IPS-NIHi11 (cell line): ENCODE measurements around the gene RPS6KA5.
"Not testable (repeated sequence)": the region's sequence is repeated elsewhere in the genome, so short reads cannot be mapped to it uniquely, and the experiment has no call there.

ENCODE experiments used
- DNase-seq: peaks from one replicate; pipeline ENCODE4 v3.0.0; 2012; ENCODE audit warnings: mixed read lengths, low spot score

Gene RPS6KA5

DNA sequence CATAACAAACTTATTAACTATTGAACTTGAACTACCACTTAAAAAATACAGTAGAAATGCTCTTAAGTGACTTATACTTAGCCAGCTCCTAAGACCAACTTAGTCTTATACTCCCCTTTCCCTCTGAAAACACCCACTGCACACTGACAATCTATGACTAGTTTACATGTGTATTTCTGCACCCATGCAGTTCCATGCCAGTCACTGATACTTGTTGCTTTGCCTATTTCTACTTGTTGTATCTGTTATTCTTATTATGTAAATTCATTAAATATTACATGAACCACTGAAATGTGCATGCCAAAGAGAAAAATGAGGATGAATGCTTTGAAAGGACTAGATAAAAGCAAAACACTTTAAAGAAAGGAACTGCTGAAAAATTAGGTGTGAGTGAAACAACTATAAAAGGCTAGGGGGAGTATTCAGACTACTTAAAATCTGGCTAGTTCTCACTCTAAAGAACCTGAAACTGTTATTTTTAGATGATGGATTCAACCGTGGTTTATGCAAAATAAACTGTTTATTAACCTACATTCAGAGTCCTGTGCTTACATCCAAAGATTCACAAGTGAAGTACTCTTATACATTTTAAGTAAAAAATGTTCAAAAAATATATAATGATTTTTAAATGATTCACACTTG, 74.7 kb downstream of the RPS6KA5 start:
- no peak for DNase-seq

- DNase-seq: no peak
These were observed 76.9 kb downstream of the RPS6KA5 start for GRCh38 chr14:90983560-90983959.

DNA sequence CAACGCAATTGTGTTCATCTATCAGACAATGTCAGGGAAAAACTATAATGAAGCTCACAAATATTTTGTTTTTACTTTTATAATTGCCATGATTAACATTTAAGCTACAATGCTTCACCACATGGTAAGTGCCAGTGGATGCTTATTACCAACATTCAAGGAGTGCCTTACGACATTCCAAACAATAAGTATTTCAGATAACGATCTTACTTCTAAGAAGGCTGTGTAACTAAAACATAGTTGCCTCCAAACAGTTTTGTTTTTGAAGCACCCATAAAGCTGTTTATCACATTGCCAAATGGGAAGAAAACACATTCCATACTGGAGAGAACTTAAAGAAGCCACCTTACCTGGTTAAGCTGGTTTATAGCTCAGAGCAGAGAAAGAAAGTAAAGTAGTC, 78.8 kb downstream of the RPS6KA5 start:
- no peak for DNase-seq

GRCh38 chr14:90980636-90981035, 79.8 kb downstream of the RPS6KA5 start:
- not testable (repeated sequence) for DNase-seq

GRCh38 chr14:90979515-90979914, 80.9 kb downstream of the RPS6KA5 start:
- DNase-seq: no peak

DNA sequence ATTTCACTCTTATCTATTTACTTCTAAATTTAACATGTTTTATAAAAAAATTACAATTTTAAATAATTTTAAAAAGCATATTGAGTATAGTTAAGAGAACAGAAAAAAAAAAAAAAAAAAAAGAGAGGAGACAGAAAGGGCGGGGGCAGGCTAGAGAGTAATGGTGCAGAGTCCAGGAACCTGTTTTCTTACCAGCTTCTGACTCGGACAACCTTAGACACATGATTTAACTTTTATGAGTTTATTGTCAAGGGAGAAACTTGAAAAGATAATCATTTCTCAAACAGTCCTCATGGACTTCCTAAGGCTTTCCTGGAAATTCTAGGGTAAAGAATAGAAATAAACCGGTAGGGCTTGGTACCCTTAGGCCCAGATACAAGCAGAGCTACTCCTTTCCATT, 84.3 kb downstream of the RPS6KA5 start:
- no peak for DNase-seq

DNA sequence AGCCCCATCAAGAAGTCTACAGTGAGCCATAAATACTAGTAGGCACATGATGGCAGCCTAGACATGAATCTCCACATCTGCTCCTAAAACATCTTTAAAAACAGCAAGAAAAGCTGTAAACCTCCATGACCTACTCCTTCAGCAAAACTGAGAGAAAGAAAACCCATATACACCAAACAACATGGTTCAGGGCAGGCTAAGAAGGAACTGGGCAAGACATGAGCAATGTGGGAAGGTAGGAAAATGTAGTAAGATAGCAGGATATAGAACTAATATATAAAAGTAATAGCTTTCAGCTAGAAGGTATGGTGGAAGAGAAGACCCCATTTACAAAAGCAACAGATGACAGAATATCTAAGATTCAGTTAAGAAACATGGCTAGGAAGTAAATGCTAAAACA, 88.8 kb downstream of the RPS6KA5 start:
- no peak for DNase-seq

GRCh38 chr14:90970167-90970600, 90.3 kb downstream of the RPS6KA5 start:
- no peak for DNase-seq

DNA sequence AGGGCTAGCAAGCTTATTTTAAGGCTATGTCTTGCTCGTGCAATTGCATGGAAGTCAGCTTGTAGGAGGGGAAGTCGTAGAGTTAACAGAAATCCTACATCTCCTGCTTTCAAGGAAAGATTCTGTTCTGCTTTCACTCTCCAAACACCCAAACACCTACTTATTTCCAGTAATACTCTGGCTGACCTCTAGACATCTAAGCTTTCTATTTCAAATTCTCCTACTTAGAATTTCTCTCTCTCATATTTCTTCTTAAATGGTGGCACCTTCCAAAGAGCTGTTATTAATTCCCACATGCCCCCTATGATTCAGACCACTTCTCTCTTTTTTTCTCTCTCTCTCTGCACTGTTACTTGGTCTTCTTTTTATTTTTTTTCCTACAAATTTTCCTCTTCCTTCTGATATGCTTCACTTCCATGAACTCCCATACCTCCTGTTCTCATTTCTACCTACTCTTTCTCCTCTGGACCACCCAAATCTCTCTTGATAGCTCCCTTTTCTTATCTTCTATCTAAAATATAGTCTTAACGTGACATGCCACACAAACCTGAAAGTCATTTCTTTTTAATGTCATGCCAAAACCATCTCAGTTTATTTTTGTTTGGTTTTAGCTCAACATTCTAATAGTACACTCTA, 90.8 kb downstream of the RPS6KA5 start:
- no peak for DNase-seq

GRCh38 chr14:90968025-90968424, 92.4 kb downstream of the RPS6KA5 start:
- no peak for DNase-seq

DNA sequence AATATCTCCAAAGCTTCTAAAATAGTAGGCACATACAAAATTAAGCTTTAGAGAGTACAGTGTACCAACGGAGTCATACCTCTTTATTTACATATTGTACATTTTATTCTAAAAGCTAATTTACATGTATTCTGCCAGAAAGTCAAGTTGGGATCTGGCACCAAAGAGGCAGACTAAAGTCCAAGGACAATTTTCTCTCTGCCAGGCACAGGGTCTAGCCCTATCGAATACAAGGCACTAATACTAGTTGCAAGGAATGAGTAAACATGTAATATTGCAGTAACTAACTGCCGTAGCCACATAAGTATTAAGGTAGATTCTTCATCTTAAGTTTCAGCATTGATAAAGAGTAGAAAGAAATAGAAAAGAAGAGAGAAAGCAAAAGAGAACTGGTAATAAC, 93.9 kb downstream of the RPS6KA5 start:
- DNase-seq: no peak

DNA sequence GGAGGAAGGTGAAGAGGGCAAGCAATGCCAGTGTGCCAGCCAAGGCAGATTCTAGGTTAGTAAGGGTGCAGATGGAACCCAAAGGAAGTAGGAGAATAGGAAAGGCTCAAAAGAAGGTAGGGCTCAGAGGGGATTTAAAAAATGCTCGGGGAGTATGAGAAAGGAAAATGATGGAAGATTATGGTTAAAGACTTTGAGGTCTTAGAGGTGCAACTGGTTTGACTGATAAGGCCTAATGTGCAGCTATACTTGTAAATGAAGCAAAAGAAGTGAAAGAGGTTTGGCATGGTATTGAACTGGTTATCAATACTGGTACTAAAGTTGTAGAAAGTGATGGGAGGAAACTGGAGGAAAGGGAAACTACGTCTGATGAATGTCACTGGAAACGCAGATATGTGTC, 94.7 kb downstream of the RPS6KA5 start:
- DNase-seq: no peak

DNA sequence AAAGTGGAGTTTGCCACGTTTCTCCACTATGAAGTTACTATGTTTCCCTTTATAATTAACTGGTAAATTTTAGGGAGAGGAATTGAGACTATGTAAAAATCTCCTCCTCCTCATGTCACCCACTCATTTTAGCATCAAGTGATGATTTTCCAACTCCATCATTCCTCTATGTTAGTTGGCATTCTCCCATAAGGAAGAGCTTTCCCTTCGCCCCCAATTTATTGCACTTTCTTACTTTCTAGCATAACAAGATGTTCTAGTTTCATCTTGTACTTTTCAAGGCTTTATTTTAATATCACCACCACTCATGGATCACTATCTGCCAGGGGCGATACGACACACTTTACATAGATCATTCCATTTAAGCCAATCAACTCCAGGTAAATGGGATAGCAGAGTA, 97.1 kb downstream of the RPS6KA5 start:
- DNase-seq: no peak

DNA sequence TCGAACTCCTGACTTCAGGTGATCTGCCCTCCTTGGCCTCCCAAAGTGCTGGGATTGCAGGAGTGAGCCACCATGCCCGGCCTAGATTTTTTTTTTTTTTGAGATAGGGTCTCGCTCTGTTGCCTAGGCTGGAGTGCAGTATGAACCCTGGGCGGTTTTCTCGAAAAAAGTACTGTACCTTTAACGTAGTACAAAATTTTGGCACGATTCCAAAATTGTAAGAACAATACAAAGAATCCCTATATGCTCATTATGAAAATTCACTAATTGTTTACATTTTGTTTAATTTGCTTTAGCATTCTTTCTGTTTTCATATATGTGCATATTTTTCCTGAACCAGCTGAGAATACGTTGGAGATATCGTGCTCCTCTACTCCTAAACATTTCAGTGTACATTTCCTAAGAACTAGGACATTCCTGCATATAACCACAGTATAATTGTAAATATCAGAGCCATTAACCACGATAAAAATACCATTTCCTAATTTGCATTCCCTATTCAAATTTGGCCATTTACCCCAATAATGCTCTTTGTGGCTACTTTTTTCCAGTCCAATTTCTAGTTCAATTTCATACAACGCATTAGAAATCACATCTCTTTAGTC, 97.8 kb downstream of the RPS6KA5 start:
- DNase-seq: no peak

DNA sequence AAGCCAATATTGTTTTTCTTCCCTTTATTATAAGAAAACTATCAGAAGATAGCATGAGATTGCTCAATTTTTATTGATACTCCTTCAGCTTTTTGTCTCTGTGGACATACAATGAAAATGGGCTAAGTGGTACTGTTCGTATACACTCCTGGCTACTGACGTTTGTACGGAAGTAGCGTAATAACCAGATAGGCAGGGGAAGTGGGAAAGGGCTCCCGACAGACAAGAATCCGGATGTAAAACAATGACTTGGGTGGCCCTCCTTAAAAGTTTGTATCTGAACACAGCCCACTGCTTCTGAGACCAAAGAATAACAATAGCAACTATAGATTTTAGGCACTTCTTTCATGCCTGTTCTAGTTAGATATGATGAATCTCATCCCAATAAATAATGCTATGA, 99.6 kb downstream of the RPS6KA5 start:
- DNase-seq: no peak

DNA sequence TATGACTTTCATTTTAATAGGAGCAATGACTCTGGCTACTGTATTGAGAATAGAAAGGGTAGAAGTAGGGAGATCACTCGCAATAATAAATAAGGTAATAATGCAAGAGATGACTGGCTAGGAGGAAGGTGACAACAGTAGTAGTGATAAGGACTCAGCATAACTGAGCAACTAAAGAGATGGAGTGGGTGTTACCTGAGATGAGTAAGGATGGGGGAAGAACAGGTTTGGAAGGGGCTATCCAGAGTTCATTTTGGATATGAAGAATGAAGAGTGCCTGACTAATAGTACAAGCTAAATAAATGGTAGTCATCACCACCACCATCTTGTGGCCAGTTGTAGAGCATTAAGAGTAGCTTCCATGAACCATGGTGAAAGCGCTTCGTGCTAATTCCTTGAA, 101.1 kb downstream of the RPS6KA5 start:
- no peak for DNase-seq

- no peak for DNase-seq
These were observed 104.2 kb downstream of the RPS6KA5 start for GRCh38 chr14:90956273-90956672.

DNA sequence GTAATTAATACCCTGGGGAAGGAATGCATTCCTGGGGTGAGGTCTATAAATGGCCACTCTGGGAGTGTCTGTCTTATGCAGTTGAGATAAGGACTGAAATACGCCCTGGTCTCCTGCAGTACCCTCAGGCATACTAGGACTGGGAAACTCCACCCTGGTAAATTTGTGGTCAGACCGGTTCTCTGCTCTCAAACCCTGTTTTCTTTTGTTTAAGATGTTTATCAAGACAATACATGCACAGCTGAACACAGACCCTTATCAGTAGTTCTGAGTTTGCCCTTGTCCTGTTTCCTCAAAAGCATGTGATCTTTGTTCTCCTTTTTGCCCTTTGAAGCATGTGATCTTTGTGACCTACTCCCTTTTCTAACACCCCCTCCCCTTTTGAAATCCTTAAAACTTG, 106.8 kb downstream of the RPS6KA5 start:
- DNase-seq: not testable (repeated sequence)

GRCh38 chr14:90943367-90943766, 117.1 kb downstream of the RPS6KA5 start:
- DNase-seq: no peak

GRCh38 chr14:90942511-90942910, 117.9 kb downstream of the RPS6KA5 start:
- no peak for DNase-seq

DNA sequence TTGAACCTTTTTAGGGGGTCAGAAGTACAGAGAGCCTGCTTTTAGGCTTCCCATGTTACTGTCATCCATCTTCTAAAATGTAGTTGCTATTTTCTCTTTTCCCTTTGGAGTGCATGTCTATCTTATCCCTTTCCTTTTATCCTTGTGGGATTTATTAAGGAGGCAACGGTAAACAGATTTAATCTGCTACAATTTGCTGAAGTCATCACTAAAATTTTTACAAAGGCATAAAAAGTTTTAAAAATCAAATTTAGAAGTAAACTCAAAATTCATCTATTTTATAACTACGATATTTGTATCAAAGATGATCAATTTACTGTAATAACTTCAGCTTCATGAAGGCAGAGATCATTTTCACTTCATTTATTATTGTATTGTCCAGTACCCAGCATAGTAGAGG, 118.7 kb downstream of the RPS6KA5 start:
- DNase-seq: no peak

DNA sequence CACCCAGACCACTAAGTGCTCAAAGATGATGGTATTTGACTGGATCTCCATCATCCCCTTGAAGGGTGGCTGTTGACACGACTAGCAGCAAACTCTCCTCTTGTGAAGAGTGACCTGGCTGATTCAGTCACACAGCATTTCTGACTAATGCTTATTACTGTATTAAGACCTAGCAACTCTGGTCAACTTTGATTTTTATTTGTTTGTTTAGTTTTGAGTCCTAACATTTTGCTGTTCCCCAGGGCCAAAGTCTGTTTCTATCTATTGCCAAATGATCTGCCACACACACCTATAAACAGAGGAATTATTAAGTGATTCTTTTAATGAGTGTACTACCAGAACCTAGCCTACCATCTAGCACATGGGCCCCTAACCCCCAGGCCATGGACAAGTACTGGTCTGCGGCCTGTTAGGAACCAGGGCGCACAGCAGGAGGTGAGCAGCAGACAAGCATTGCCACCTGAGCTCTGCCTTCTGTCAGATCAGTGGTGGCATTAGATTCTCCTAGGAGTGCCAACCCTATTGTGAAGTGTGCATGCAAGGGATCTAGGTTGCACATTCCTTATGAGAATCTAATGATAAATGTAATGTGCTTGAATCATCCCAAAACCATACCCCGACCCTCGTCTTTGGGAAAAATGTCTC, 120.0 kb downstream of the RPS6KA5 start:
- no peak for DNase-seq

DNA sequence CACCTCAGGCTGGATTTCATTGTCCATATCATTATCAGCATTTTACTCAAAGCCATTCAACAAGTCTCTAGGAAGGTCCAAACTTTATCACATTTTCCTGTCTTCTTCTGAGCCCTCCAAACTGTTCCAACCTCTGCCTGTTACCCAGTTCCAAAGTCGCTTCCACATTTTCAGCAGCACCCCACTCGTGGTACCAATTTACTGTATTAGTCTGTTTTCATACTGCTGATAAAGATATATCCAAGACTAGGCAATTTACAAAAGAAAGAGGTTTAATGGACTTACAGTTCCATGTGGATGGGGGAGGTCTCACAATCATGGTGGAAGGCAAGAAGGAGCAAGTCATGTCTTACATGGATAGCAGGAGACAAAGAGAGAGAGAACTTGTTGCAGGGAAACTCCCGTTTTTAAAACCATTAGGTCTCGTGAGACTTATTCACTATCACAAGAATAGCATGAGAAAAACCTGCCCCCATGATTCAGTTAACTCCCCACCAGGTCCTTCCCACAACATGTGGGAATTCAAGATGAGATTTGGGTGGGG, 121.1 kb downstream of the RPS6KA5 start:
- DNase-seq: not testable (repeated sequence)
